SU-DHL-6 (cell line): ENCODE data around the gene EFCAB6.

Experiments
- CTCF ChIP-seq: fragments of 200-600 bp; sonication (generic); IDR thresholded peaks from one replicate; pipeline ENCODE4 v1.5.1; 2017; ENCODE audit warnings: antibody characterized with exemption, mild to moderate bottlenecking, low read length, moderate library complexity; ENCODE audit not compliant: insufficient read depth, poor library complexity, severe bottlenecking
- EZH2phosphoT487 ChIP-seq: fragments of 200-600 bp; sonication (generic), shearing (Covaris generic); conservative IDR thresholded peaks from 2 replicates; pipeline ENCODE4 v1.6.1; 2018; ENCODE audit warnings: mild to moderate bottlenecking, antibody characterized with exemption, low read length, moderate library complexity, mixed read lengths

- no peak for TF ChIP-seq EZH2phosphoT487
- TF ChIP-seq CTCF: no peak
These were observed 25.6 kb upstream of the EFCAB6 start for GRCh38 chr22:43837666-43838065.
